Osteocyte (in vitro differentiated cells): ENCODE measurements around the gene FXR1. TPM values are rescaled to one million over a fixed set of nuclear protein-coding genes. Genes with fewer than 3 reads are reported as not detected.
"Not testable (repeated sequence)": the region's sequence is repeated elsewhere in the genome, so short reads cannot be mapped to it uniquely, and the experiment has no call there.

ENCODE experiments used
- DNase-seq: peaks from one replicate; pipeline ENCODE4 v3.0.0; 2021; ENCODE audit warnings: mixed read lengths; ENCODE audit not compliant: unreplicated experiment; ENCODE audit errors: extremely low spot score
- H3K27ac Mint-ChIP-seq: one replicate; pipeline ENCODE4 v1.8.0; 2021; ENCODE audit warnings: mild to moderate bottlenecking, mixed read lengths; ENCODE audit not compliant: unreplicated experiment
- H3K27me3 Mint-ChIP-seq: one replicate; pipeline ENCODE4 v1.8.0; 2021; ENCODE audit warnings: mixed read lengths; ENCODE audit not compliant: unreplicated experiment
- H3K36me3 Mint-ChIP-seq: one replicate; pipeline ENCODE4 v1.8.0; 2021; ENCODE audit warnings: mixed read lengths; ENCODE audit not compliant: unreplicated experiment
- H3K4me1 Mint-ChIP-seq: one replicate; pipeline ENCODE4 v1.8.0; 2021; ENCODE audit warnings: mixed read lengths; ENCODE audit not compliant: unreplicated experiment
- H3K4me3 Mint-ChIP-seq: one replicate; pipeline ENCODE4 v1.8.0; 2021; ENCODE audit warnings: mild to moderate bottlenecking, moderate library complexity, mixed read lengths; ENCODE audit not compliant: unreplicated experiment
- H3K9me3 Mint-ChIP-seq: one replicate; pipeline ENCODE4 v1.8.0; 2021; ENCODE audit warnings: mixed read lengths; ENCODE audit not compliant: unreplicated experiment
- long read RNA-seq: library from polyadenylated mRNA; unstranded; transcript quantifications from one replicate; pipeline ENCODE4 v2.0.0, GENCODE V29; 2021
- total RNA-seq: library from RNA; stranded (reverse); gene quantifications from 2 replicates; pipeline ENCODE4 v1.2.1, GENCODE V29; 2021
- TF ChIP-seq, protein P1 (sequence below): fragments of 200-600 bp; sonication (generic); IDR thresholded peaks from 2 replicates; pipeline ENCODE4 v1.5.0; 2021; ENCODE audit warnings: antibody characterized with exemption, mild to moderate bottlenecking, moderate library complexity

Gene FXR1
- total RNA-seq, result 155 and 158 TPM in 2 replicates
- long read RNA-seq, full-length matches to known transcripts, result 219 of 328 reads
- long read RNA-seq, partial matches to known transcripts, result 33 of 328 reads
- long read RNA-seq, other reads (novel, unspliced or antisense), result 76 of 328 reads

DNA sequence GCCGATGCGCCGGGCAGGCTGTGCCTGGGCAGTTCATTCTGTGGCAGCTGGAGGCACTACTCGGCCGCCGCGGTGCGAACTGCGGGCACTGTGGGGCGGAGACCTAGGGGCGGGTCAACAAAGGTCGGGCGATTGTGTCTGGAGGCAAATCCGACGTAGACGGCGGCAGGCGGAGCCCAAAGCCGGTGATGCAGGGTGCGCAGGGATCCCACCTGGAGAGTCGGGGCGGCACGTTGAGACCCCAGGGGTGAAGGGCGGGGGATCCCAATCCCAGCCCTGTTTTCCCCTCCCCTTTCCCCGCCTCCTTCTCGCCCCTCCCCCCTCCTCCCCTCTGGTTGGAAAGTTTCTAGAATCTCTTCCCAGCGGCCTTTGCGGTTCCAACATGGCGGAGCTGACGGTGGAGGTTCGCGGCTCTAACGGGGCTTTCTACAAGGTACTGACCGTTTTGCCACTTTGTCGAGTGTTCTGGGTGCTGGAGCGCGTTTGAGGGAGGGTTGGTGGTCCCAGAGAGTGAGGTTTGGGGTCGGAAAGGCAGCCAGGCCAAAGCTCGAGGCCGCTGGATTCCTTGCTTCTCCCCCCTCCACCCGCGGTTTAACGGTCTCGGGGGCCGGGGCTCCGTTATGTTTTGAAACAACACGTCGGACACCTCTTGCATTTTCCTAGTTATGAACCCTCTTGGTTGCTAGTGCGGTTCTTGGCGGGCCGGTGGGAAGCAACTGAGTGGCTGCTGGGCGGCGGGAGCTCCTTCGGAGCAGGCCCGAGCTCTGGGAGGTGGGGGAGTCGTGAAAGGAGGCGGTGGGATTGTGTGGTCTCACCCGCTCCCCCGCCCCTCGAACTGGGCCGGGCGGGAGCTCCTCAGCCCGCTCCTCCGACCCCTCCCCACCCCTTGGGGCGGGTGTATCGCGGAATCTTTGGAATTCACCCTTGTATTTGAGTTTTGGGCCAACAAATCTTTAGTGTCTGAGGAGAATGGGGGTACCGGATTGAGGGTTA lies at the start of gene FXR1:
Gene FXR1, plus strand, starts transcription at position 367 of the 993 bp plus-strand sequence. Its CDS starts 16 bp downstream, at position 383.
- TF ChIP-seq, protein P1, sequence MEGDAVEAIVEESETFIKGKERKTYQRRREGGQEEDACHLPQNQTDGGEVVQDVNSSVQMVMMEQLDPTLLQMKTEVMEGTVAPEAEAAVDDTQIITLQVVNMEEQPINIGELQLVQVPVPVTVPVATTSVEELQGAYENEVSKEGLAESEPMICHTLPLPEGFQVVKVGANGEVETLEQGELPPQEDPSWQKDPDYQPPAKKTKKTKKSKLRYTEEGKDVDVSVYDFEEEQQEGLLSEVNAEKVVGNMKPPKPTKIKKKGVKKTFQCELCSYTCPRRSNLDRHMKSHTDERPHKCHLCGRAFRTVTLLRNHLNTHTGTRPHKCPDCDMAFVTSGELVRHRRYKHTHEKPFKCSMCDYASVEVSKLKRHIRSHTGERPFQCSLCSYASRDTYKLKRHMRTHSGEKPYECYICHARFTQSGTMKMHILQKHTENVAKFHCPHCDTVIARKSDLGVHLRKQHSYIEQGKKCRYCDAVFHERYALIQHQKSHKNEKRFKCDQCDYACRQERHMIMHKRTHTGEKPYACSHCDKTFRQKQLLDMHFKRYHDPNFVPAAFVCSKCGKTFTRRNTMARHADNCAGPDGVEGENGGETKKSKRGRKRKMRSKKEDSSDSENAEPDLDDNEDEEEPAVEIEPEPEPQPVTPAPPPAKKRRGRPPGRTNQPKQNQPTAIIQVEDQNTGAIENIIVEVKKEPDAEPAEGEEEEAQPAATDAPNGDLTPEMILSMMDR, result peak; percentile 76
- H3K36me3 Mint-ChIP-seq, result peaks cover 13% of the 10 kb centered on the region
- H3K4me1 Mint-ChIP-seq, result peaks cover 30% of the 10 kb centered on the region

DNA sequence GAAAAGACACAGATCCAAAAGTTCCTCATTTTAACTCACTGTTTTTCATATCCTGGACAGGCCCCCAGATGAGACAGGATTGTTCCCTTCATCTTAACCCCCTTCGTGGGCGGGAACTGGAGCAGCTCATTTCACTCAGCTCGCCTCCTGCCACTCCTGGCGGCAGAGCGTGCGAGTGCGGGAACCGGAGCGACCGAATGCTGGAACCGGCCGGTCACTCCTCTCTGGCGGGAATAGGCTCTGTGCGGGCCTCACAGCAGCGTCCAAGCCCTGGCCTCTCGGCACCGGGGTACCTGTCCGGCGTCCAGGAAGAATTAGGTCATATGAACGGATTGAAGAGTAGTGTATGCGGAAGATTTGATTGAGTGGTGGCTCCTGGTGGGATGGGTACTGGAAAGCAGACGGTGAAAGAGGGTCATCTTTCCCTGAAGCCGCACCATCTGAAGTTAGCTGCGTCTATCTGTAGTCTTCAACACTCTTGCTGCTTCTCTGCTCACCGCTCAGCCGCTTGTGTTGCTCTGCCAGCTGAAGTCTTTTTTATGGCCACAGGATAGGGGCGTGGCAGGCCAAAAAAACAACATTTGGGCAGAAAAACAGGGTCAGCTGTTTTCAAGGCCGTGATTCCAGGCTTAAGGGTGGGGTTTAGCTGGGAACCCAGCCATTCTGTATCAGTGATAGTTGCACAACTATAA lies 42.3 kb upstream of the FXR1 start:
- no peak overlapping the region for H3K4me3 Mint-ChIP-seq
- no peak overlapping the region for H3K27ac Mint-ChIP-seq
- H3K27me3 Mint-ChIP-seq, result peaks cover 2% of the 10 kb centered on the region
- no peaks in the 10 kb centered on the region for H3K36me3 Mint-ChIP-seq
- no peaks in the 10 kb centered on the region for H3K4me1 Mint-ChIP-seq
- peaks cover 6% of the 10 kb centered on the region for H3K9me3 Mint-ChIP-seq
- no peak for DNase-seq
- TF ChIP-seq, protein P1, result no peak

More for the DNA sequence above, at the start of gene FXR1:
- DNase-seq, result peak; percentile 91
- Mint-ChIP-seq H3K9me3 (no peaks in the 10 kb centered on the region), H3K27me3 (no peaks in the 10 kb centered on the region), H3K4me3 (peak within 1 kb of the TSS; percentile 94), H3K27ac (peak within 1 kb of the TSS; percentile 96)

DNA sequence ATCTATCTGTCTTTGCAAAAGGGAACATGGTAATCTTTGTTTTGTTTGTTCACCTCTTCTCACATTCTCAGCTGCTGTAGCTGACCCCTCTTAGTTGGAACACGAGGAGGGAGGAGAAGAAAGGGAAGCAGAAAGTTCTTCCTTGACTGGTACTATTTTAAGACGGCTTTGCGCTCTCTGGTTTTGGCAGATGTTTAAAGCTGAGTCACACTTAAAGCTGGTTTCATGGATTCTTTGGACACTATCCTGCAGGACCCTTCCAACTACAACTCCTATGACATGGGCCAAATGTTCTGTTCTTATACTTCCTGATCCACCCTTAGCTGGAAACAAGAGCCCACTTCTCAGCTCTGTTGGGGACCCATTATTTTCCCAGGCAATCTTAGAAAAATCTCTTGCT lies 40.6 kb upstream of the FXR1 start:
- no peak for DNase-seq
- no peaks in the 10 kb centered on the region for H3K4me1 Mint-ChIP-seq
- H3K27ac Mint-ChIP-seq, result no peak overlapping the region
- TF ChIP-seq, protein P1, result no peak
- peaks cover 6% of the 10 kb centered on the region for H3K9me3 Mint-ChIP-seq
- no peak overlapping the region for H3K4me3 Mint-ChIP-seq
- peaks cover 5% of the 10 kb centered on the region for H3K27me3 Mint-ChIP-seq
- no peaks in the 10 kb centered on the region for H3K36me3 Mint-ChIP-seq

DNA sequence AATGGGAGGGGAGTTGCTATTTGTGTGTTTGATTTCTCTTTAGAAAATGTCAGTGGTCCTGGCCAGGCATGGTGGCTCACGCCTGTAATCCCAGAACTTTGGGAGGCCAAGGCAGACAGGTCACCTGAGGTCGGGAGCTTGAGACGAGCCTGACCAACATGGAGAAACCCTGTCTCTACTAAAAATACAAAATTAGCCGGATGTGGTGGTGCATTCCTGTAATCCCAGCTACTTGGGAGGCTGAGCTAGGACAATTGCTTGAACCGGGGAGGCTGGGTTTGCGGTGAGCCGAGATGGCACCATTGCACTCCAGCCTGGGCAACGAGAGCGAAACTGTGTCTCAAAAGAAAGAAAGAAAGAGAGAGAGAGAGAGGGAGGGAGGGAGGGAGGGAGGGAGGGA lies 40.0 kb upstream of the FXR1 start:
- H3K27me3 Mint-ChIP-seq, H3K36me3 Mint-ChIP-seq, H3K4me1 Mint-ChIP-seq, H3K9me3 Mint-ChIP-seq, DNase-seq, H3K4me3 Mint-ChIP-seq, H3K27ac Mint-ChIP-seq: not testable (repeated sequence)

DNA sequence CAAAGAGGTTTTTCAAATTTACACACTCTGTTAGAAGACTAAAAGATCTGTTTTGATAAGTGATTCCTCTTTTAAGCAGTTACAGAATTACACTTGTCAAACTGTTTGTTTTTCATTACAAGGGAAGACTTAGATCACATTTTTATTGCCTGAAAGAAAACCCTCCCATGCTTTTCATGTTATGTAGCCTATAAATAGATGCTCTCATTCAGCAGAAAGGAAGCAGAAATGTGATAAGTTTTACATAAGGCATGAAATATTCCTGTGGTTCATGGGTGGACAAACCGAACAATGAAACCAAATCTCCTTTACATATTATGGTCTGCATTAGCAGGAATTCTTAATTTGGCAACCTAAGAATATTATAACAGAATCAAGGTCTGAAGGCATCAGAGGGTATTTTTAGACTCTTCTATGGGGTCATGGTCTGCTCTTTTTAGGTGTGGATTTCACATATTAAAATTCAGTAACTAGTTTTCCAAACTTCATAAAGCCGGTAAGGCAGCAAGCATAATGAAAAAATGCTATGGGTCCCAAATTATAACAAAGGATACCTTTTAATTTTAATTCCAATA lies 37.3 kb upstream of the FXR1 start:
- Mint-ChIP-seq H3K36me3 (no peaks in the 10 kb centered on the region), H3K4me3 (no peak overlapping the region), H3K27ac (no peak overlapping the region), H3K4me1 (no peaks in the 10 kb centered on the region), H3K27me3 (peaks cover 5% of the 10 kb centered on the region), H3K9me3 (no peaks in the 10 kb centered on the region)
- no peak for DNase-seq
- TF ChIP-seq, protein P1, result no peak
